Measurements from ENCODE around the gene AP2A1.

AP2A1 gene

DNA sequence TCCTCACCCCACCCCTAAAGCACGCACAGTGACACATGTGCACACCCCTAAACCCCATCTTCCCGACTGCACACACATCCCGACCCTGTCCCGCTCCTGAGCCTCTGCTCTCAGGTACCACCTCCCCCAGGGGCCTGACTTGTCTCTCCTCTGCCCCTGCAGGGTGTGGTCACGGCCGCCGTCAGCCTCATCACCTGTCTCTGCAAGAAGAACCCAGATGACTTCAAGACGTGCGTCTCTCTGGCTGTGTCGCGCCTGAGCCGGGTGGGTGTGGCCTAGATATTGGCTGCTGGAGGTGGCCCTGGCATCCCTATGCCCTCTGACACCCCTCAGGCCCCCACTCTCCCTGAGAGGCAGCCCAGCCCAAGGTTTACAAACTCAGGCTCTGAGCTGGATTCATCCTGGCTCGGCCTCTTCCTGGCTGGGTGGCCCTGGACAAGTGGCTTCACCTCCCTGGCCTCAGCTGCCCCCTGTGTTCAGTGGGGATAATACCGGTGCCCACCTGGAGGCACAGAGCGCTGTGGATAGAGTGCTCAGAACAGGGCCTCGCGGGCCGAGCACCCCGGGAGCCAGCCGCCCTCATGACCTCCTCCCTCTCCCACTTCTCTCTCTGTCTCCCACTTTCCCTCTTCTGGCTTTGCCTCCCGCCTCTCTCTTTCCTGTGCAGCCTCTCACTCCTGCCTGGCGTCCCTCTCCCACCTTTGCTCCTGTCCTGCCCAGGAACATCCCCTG lies 26.2 kb downstream of the AP2A1 start:
- Histone ChIP-seq H3K36me3 (ENCODE audit: insufficient read depth, low read length) (peaks cover 11% of the 10 kb centered on the region), H3K9ac (ENCODE audit: low read depth, low read length) (no peak overlapping the region)

GRCh38 chr19:49793561-49793840 lies 26.7 kb downstream of the AP2A1 start:
- H3K4me1 ChIP-seq (ENCODE audit: insufficient read depth, low read length) = no peaks in the 10 kb centered on the region
- H3K36me3 ChIP-seq (ENCODE audit: insufficient read depth, low read length) = peaks cover 11% of the 10 kb centered on the region
- no peak overlapping the region for H3K9ac ChIP-seq (ENCODE audit: low read depth, low read length)
- H3K9me3 ChIP-seq (ENCODE audit: control insufficient read depth, insufficient read depth, low read length) = no peaks in the 10 kb centered on the region

More for the DNA sequence above, 26.2 kb downstream of the AP2A1 start:
- no peaks in the 10 kb centered on the region for H3K4me1 ChIP-seq (ENCODE audit: insufficient read depth, low read length)
- H3K9me3 ChIP-seq (ENCODE audit: control insufficient read depth, insufficient read depth, low read length) = no peaks in the 10 kb centered on the region

- H3K4me1 ChIP-seq (ENCODE audit: insufficient read depth, low read length) = no peaks in the 10 kb centered on the region
- H3K9ac ChIP-seq (ENCODE audit: low read depth, low read length) = no peak overlapping the region
- H3K9me3 ChIP-seq (ENCODE audit: control insufficient read depth, insufficient read depth, low read length) = no peaks in the 10 kb centered on the region
- H3K36me3 ChIP-seq (ENCODE audit: insufficient read depth, low read length) = peaks cover 9% of the 10 kb centered on the region
Measured at GRCh38 chr19:49795615-49796014, 28.8 kb downstream of the AP2A1 start.

- H3K9me3 ChIP-seq (ENCODE audit: control insufficient read depth, insufficient read depth, low read length) = no peaks in the 10 kb centered on the region
- H3K9ac ChIP-seq (ENCODE audit: low read depth, low read length) = no peak overlapping the region
- H3K36me3 ChIP-seq (ENCODE audit: insufficient read depth, low read length) = peaks cover 13% of the 10 kb centered on the region
- peaks cover 8% of the 10 kb centered on the region; the same call in 1 of the 2 replicates for H3K4me1 ChIP-seq (ENCODE audit: insufficient read depth, low read length)
Measured at GRCh38 chr19:49798574-49798973, 31.8 kb downstream of the AP2A1 start.

- H3K9me3 ChIP-seq (ENCODE audit: control insufficient read depth, insufficient read depth, low read length) = no peaks in the 10 kb centered on the region
- peaks cover 14% of the 10 kb centered on the region for H3K36me3 ChIP-seq (ENCODE audit: insufficient read depth, low read length)
- H3K9ac ChIP-seq (ENCODE audit: low read depth, low read length) = no peak overlapping the region
- H3K4me1 ChIP-seq (ENCODE audit: insufficient read depth, low read length) = peaks cover 8% of the 10 kb centered on the region; the same call in 1 of the 2 replicates
Measured at GRCh38 chr19:49799271-49799797, 32.5 kb downstream of the AP2A1 start.

GRCh38 chr19:49799798-49800376 lies 33.1 kb downstream of the AP2A1 start:
- peaks cover 8% of the 10 kb centered on the region; the same call in 1 of the 2 replicates for H3K4me1 ChIP-seq (ENCODE audit: insufficient read depth, low read length)
- H3K36me3 ChIP-seq (ENCODE audit: insufficient read depth, low read length) = peaks cover 14% of the 10 kb centered on the region
- H3K9me3 ChIP-seq (ENCODE audit: control insufficient read depth, insufficient read depth, low read length) = no peaks in the 10 kb centered on the region
- no peak overlapping the region for H3K9ac ChIP-seq (ENCODE audit: low read depth, low read length)

- peaks cover 14% of the 10 kb centered on the region for H3K36me3 ChIP-seq (ENCODE audit: insufficient read depth, low read length)
- H3K4me1 ChIP-seq (ENCODE audit: insufficient read depth, low read length) = peaks cover 8% of the 10 kb centered on the region; the same call in 1 of the 2 replicates
- no peak overlapping the region for H3K9ac ChIP-seq (ENCODE audit: low read depth, low read length)
- H3K9me3 ChIP-seq (ENCODE audit: control insufficient read depth, insufficient read depth, low read length) = no peaks in the 10 kb centered on the region
Measured at GRCh38 chr19:49800771-49801170, 34.0 kb downstream of the AP2A1 start.

GRCh38 chr19:49801401-49801888 lies 34.6 kb downstream of the AP2A1 start:
- H3K9ac ChIP-seq (ENCODE audit: low read depth, low read length) = peak overlapping the region; percentile 52; the same call in 1 of the 2 replicates
- H3K9me3 ChIP-seq (ENCODE audit: control insufficient read depth, insufficient read depth, low read length) = no peaks in the 10 kb centered on the region
- H3K36me3 ChIP-seq (ENCODE audit: insufficient read depth, low read length) = peaks cover 14% of the 10 kb centered on the region
- H3K4me1 ChIP-seq (ENCODE audit: insufficient read depth, low read length) = peaks cover 8% of the 10 kb centered on the region; the same call in 1 of the 2 replicates

- H3K9me3 ChIP-seq (ENCODE audit: control insufficient read depth, insufficient read depth, low read length) = no peaks in the 10 kb centered on the region
- H3K9ac ChIP-seq (ENCODE audit: low read depth, low read length) = peak overlapping the region; percentile 52; the same call in 1 of the 2 replicates
- peaks cover 8% of the 10 kb centered on the region; the same call in 1 of the 2 replicates for H3K4me1 ChIP-seq (ENCODE audit: insufficient read depth, low read length)
- H3K36me3 ChIP-seq (ENCODE audit: insufficient read depth, low read length) = peaks cover 10% of the 10 kb centered on the region
Measured at GRCh38 chr19:49801966-49802661, 35.3 kb downstream of the AP2A1 start.

- H3K9me3 ChIP-seq (ENCODE audit: control insufficient read depth, insufficient read depth, low read length) = no peaks in the 10 kb centered on the region
- peaks cover 7% of the 10 kb centered on the region; the same call in 1 of the 2 replicates for H3K36me3 ChIP-seq (ENCODE audit: insufficient read depth, low read length)
- H3K9ac ChIP-seq (ENCODE audit: low read depth, low read length) = peak overlapping the region; percentile 52; the same call in 1 of the 2 replicates
- peaks cover 8% of the 10 kb centered on the region; the same call in 1 of the 2 replicates for H3K4me1 ChIP-seq (ENCODE audit: insufficient read depth, low read length)
Measured at GRCh38 chr19:49802836-49803528, 36.2 kb downstream of the AP2A1 start.

GRCh38 chr19:49803529-49803856 lies 36.7 kb downstream of the AP2A1 start:
- Histone ChIP-seq H3K4me1 (ENCODE audit: insufficient read depth, low read length) (peaks cover 8% of the 10 kb centered on the region; the same call in 1 of the 2 replicates), H3K9me3 (ENCODE audit: control insufficient read depth, insufficient read depth, low read length) (no peaks in the 10 kb centered on the region), H3K36me3 (ENCODE audit: insufficient read depth, low read length) (peaks cover 7% of the 10 kb centered on the region; the same call in 1 of the 2 replicates), H3K9ac (ENCODE audit: low read depth, low read length) (no peak overlapping the region)

- peaks cover 5% of the 10 kb centered on the region; the same call in 1 of the 2 replicates for H3K36me3 ChIP-seq (ENCODE audit: insufficient read depth, low read length)
- peaks cover 13% of the 10 kb centered on the region; the same call in 1 of the 2 replicates for H3K4me1 ChIP-seq (ENCODE audit: insufficient read depth, low read length)
- H3K9me3 ChIP-seq (ENCODE audit: control insufficient read depth, insufficient read depth, low read length) = no peaks in the 10 kb centered on the region
- no peak overlapping the region; the same call in 1 of the 2 replicates for H3K9ac ChIP-seq (ENCODE audit: low read depth, low read length)
Measured at GRCh38 chr19:49805822-49806619, 39.2 kb downstream of the AP2A1 start.

DNA sequence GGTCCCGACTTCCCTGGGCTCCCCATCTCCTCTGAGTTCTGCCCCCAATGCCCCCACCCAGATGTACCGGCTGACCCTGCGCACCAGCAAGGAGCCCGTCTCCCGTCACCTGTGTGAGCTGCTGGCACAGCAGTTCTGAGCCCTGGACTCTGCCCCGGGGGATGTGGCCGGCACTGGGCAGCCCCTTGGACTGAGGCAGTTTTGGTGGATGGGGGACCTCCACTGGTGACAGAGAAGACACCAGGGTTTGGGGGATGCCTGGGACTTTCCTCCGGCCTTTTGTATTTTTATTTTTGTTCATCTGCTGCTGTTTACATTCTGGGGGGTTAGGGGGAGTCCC lies 39.8 kb downstream of the AP2A1 start:
- Histone ChIP-seq H3K36me3 (ENCODE audit: insufficient read depth, low read length) (peaks cover 5% of the 10 kb centered on the region; the same call in 1 of the 2 replicates), H3K9me3 (ENCODE audit: control insufficient read depth, insufficient read depth, low read length) (no peaks in the 10 kb centered on the region), H3K9ac (ENCODE audit: low read depth, low read length) (no peak overlapping the region), H3K4me1 (ENCODE audit: insufficient read depth, low read length) (peaks cover 13% of the 10 kb centered on the region; the same call in 1 of the 2 replicates)
